Activated effector memory CD4-positive, alpha-beta T cell treated with Interleukin-2 at 50 U/mL for 16 hours (primary cell): ENCODE measurements around the gene ARGFX.
"Not testable (repeated sequence)": the region's sequence is repeated elsewhere in the genome, so short reads cannot be mapped to it uniquely, and the experiment has no call there.

ENCODE experiments used
- DNase-seq: peaks from one replicate; pipeline ENCODE4 v3.0.0-alpha.2; 2020

The ARGFX gene

DNA sequence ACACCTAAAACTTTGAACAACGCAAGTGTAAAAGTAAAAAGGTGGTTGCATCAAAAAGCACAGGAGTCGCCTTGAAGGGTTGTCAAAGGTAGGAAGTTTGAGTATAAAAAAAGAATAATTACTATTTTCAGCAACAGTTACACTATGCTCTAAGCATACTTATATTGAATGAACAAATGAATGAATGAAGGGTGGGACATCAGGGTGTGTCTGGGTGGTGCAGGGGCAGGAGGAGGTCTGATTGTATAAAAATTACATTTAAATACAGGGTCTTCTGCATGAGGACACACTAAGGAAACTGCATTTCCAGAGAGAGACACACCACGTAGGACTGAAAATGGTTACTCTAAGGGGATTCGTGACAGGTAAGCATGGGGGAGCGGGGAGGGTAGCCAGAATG is at the start of gene ARGFX:
Gene ARGFX (plus strand): TSS at position 301 of the 400 bp plus-strand sequence. CDS start 2,765 bp downstream, outside the sequence.
- no peak for DNase-seq

DNA sequence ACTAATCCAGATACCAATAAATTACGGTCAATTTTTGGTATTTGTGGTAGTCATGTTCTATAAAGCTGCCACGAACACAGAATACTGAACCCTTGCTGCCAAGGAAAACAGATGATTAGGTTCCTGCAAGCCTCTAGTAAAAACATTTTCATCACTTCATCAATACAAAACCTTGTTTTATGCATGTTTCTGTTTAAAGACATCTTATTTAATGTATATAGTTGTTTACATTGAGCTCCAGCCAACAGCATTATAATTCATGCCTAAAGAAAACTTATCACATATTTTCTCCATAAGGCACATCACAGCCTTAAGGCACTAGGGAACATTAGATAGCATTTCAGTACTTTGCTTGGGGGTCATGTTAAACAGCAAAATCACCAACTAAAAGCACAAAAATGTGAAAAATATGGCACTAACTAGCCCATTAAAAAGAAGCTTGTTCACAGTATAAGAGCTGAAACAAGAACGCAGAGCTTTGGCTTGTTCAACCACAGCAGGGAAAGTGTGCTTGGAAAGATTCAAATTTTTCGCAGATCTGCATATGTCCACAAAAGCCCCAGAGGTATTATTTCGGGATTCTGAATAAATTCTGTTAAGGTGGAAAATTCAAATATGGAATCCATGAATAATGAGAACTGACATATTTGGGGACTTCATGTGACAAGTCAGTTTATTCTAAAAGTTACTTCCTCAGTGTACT is 49.6 kb upstream of the ARGFX start:
- no peak for DNase-seq

DNA sequence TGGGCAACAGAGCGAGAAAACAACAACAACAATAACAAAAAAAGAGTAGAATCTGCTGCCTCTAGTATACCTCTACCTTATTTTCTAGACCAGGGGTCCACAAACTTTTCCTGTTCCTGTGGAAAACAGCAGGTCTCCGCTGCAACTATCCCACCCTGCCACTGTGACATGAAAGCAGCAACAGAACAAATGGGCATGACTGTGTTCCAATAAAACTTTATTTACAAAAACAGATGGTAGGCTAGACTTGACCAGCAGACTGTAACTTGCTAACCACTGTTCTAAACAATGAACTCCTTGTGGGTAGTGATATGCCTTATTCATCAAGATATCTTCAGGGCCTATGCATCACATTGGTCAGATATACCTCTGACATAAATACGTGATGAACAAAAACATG is 47.2 kb upstream of the ARGFX start:
- DNase-seq = no peak

DNA sequence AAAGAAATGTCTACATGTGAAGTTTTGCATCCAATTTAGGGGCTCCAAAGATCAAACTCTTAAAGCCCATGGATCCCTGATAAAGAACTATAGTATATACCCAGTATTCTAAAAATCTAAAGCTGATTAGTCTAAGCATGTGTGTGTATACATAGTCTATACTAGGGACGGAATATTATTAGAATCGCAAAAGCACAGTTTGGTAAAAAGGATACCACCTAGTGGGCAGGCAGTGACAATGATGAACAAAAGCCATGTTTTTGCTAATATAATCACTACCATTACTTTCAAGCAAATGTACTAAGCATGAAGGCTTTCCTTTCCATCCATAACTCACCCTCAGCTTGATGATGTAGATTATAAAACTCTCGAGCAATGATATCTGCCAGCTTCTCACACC is 38.4 kb upstream of the ARGFX start:
- DNase-seq = no peak

DNA sequence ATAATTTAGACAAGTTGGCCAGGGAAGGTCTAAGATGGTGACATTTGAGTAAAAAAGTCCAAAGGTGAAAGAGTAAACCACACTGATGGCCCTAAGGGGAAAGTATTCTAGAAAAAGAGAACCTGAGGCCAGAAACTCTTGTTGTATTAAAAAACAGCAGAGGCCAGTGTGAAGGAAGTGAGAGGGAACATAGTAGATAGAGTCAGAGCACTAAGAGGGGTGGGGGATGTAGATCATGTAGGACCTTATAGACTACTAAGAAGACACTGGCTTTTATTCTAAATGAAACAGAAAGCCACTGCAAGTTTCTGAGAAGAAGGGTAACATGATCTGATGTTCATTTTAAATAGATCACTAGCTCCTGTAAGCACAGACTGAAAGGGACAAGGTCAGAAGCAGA is 36.5 kb upstream of the ARGFX start:
- DNase-seq = no peak

DNA sequence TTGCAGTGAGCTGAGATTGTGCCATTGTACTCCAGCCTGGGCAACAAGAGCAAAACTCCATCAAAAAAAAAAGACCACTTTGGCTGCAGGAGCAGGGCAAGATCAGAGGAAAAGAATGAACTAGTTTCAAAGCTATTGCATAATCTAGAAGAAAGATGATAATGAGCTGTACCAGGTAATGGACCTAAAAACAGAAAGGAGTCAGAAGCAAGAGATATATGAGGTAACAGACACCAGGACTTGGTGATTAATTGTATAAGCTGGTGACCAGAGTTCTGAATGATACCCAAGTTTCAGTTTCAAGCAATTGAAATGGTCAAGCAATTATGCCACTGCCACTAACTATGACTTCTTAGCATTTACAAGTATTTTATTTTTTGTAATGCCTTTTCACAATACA is 24.8 kb upstream of the ARGFX start:
- no peak for DNase-seq

DNA sequence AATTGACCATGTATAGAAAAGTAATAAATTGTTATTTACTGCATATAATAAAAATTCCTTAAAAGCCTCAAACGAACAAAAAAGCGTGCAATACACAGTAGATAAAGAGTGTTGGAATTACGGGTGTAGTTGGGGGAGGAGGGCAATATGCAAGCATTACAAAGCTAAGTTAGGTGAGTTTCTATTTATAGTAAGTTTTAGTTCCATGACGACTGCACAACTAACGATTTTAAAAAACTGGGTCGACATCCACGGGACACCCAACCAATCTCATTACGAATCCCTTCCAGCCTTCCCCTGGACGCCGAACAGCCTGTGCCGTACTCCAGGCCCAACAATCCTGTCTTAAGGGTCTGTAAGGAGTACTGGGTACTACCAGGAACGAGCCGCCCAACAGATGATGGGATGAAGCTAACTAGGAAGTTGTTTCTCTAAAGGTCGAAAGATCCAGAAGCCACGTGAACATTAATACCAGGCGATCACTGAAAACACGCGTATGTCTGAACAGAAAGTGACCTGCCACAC is 22.6 kb upstream of the ARGFX start:
- DNase-seq = no peak

DNA sequence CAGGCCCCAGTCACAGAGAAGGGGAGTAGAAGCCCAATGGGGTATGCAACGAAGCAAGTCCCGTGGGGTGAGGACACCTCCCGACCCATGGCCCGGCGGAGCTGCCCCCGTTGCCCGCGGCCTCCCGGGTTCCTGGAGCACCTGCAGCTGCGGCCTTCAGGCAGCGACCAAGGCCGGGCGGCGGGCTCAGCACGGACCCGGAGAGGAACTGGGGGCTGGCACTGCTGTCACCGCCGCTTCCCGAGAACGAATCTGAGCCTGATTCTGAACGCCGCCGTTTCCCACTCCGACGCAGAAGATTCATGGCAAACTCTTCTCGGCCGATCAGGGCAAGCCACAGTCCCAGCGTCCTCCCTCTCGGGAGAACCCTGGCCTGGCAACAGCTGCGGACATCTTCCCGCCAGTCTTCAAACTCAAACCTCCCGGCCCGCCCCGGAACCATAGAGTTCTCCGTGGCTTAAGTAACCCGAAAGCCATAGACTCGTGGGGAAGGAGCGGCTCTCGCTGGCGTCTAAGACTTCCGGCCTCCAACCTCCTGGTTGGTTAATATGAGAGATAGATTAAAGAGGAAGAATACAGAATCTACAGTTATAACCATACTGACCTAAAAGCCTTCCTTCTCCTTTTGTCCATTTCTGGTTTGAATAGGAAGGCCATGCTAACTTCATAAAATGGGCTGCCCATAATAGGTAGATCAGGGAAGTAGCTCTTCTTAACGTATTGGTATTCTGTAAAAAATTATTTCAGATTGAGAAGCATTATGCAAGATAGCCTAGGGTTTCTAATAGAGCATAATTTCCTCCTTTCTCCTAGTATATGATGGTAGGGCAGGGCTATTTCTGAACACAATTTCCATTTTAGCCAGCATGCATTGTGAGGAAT is 21.9 kb upstream of the ARGFX start, which contains the start of gene POLQ:
Gene POLQ (minus strand): TSS at position 415 of the 882 bp plus-strand sequence. CDS start 111 bp downstream, at position 304.
- peak; percentile 82 for DNase-seq

DNA sequence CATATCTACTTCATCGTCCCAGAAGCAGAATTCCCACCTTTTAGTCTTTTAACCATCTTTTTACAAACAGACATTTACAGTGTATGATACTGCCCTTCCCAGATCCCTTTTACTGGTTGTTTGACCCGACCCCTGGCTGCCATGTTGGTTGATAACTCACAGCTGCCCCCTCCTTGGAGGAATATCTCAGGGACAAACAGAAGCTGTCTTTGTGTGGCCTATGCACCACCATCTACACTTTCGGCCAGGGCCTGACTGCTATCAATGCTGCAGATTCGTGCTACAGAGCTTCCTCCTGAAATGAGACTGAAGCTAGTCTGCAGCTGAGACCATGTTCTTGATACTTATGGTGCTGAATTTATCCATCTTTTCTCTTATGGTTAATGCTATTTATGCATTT is 15.4 kb upstream of the ARGFX start:
- DNase-seq = no peak

DNA sequence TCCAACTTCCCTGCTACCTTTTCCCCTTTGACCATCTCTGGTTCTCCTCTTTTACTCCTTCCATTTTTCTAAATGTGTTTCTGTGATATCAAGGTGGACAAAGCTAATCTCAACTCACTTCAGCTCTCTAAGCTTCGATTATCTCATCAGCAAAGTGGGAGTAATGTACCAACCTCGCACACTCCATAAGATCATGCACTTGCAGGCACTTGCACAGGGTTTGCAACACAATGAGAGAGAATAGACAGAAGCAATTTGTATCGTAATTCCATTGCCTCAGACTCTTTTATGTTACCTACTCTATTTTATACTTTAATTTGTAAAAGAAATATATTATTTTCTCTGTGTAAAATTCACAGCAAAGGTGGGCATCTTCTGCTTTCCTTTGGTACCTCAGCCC is 15.0 kb upstream of the ARGFX start:
- DNase-seq = no peak

DNA sequence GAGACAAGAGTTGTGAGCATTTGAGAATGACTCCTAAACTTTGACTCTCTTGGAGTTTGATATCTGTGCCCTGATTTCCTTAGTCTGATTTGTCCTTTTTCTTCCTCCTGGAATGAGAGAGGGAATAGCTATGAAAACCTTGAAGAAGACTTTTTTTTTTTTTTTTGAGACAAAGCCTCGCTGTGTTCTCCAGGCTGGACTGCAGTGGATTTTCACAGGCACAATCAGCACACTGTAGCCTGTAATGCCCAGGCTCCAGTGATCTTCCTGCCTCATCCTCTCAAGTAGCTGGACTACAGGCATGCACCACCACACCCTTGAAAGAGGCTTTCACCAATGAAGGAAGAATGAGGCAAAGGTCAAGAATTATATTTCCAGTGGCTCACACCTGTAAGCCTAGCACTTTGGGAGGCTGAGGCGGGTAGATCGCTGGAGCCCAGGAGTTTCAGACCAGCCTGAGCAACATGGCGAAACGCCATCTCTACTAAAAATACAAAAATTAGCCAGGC is 10.3 kb upstream of the ARGFX start:
- no peak for DNase-seq

DNA sequence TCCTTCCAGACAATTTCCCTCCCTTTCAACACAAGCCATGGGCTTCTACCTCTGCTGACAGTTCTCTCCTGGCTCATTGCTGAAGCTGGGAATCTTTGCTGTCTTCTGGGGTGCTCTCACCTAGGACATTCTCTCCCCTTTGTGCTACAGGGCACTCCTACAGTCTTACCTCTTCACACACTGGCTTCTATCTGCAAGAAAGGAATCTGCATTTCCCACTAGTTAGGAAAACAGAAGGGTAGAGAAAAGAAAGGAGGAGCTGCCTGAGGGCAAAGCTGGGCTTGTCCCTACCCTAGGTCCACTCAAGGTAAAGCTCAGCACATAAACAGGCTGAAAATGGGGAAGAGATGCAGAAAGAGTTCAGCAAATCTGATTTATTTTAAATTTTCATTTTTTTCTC is 5.6 kb upstream of the ARGFX start:
- DNase-seq = no peak

DNA sequence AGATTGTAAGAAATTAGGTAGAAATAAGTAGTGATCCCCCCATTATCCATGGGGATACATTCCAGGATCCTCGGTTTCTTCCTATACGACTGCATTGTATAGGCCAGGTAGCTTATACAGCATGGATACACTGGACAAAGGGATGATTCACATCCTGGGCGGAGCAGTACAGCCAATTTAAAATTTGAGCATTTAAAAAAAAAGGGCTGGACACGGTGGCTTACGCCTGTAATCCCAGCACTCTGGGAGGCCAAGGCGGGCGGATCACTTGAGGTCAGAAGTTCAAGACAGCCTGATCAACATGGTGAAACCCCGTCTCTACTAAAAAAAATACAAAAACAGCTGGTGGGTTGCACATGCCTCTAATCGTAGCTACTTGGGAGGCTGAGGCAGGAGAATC is 976 bp upstream of the ARGFX start:
- DNase-seq = no peak

DNA sequence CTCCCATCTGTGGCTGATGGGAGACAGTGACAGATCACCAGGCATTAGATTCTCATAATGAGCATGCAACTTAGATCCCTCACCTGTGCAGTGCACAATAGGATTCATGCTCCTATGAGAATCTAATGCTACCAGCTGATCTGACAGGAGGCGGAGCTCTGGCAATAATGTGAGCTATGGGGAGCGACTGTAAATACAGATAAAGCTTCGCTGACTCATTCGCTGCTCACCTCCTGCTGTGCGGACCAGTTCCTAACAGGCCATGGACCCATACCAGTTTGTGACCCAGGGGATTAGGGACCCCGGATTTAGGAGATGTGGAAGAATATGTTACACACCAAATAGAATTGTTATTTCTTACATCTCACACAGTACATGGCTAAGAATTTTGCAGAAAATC is 6.7 kb downstream of the ARGFX start:
- DNase-seq = no peak

DNA sequence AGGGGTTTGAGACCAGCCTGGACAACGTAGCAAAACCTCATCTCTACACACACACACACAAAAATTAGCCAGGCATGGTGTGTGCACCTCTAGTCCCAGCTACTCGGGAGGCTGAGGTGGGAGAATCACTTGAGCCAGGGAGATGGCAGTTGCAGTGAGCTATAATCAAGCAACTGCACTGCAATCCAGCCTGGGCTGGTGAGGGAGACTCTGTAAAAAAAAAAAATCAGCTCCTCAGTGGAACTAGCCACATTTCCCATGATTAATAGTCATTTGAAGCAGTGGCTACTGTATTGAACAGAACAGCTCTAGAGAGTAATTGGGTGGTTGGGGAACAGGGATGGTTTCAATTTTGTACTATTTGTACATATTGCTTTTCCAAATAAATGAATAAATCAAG is 13.9 kb downstream of the ARGFX start:
- DNase-seq = no peak

DNA sequence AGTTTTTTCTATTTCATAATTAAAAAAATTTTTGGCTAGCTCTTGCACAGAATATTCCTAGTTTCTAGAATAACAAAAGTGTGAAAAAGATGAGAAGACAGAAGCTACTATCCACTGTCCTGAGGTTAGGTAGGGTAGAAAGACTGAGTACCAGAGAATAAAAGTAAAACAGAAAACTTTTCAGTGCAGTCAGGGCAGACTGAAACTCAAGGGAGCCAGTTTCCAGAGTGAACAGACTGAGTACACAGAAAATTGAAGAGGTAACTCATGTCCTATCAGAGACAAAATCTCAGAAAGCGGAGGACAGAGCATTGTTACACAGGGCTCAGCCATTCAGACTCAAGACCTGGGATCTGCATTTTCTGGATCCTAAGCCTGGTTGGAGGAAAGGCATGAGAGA is 16.7 kb downstream of the ARGFX start:
- no peak for DNase-seq

DNA sequence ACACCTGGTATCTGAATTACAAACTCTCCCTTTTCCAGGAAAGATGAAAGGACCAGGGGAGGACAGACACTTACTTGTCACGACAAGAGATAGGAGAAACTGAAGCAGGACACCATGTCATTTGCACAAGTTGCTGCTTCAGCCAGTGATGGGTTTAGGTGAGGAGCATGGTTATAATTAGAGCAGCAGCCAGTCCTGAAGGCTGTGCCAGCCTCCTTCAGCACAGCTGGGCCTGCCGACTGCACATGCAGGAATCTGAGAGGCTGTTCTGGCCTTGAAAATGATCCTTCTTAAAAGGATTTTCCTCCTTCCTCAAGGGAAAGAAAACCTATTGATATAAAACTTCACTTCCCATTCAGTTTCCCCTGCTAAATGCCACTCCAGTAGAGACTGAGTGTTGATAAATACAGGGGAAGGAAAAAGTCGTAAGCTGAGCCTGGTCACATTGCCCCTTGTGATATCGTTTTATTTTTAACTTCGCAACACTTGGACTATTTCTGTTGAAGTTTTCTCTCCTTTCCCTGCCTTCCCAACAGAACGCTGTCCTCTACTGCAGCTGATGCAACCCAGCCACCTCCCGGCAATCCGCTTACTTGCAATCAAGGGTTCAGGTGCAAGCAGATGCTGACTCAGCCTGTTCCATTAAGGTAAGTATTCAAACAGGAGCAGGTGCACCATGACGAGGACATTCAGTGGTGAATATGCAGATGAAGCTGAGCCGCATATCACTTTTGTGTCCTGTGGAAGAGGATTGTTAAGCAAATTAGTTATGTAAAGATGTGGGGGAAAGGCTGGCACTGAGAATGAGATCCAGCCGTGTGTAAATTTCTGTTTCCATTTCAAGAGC is 25.3 kb downstream of the ARGFX start, which contains the start of gene FBXO40:
Gene FBXO40 (plus strand): TSS at position 524 of the 847 bp plus-strand sequence. CDS start 27,197 bp downstream, outside the sequence.
- DNase-seq = no peak

DNA sequence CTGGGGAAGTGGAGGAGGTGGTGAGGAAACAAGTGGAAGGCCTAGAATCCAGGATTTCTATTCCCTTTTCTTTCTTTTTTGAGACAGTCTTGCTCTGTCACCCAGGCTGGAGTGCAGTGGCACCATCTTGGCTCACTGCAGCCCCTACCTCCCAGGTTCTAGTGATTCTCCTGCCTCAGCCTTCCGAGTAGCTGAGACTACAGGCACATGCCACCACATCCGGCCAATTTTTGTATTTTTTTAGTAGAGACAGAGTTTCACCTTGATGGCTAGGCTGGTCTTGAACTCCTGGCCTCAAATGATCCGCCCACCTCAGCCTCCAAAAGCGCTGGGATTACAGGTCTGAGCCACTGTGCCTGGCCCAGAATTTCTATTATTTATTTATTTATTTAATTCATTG is 26.1 kb downstream of the ARGFX start:
- not testable (repeated sequence) for DNase-seq

DNA sequence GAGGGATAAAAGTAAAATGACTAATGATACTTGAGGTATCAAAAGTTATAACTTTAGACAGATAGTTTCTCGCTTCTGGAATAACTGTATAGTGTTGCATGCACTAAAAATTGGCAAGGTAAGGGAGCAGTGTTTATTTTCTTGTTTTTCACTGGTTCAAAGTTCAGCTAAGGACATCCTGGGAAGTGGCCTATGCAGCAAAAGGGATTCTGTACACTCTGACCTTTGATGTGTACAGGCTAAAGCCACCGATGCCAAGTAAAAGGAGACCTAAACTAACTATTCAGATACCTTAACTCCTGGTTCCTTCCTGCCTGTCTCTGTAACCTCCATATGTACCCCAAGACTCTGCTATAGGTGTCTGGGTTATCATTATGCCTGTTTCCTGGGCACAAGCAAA is 27.1 kb downstream of the ARGFX start:
- DNase-seq = no peak

DNA sequence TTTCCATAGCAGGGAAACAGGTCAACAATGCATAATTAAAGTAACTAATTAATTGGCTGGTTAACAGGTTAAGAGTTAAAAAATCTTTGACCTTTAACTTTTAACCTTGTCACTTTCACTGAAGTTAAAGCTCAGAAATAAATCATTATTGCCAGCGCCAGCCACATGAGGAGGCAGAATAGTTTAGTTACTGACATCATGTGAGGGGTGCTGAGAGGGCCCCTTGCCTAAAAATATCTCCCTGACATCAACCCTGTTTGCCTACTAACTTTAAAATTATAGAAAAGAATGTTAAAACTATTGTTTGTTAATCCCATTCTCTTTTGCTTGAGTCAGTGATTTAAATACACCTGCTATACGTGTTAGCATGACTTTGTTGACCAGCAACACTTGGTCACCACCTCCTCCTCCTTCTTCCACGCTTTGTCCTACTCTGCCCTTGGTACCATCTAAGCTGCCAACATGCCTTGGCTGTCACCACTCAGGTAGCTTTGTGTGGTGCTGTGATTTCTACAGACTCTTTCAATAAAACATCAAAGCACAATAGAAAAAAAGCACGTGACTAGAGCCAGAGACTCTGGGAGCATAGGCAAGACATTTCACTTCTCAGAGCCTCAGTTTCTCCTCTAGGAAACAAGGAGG is 28.1 kb downstream of the ARGFX start:
- DNase-seq = no peak

DNA sequence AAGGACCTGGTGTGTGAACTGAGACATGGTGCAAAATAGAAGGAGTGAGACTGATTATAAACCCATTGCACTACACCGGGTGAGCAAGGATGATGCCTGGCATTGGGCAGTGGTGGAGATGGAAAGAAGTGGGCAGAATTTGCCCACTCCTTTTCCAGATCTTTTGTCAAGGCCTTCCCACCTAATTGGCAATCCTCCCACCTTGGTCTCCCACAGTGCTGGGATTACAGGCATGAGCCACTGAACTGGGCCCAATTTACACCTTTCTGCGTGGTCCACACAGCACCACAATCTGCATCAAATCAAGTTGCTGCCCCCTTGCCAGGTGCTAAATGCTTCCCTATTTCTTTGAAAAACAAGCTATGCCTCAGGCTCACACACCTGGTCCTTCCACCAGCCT is 30.8 kb downstream of the ARGFX start:
- DNase-seq = no peak

DNA sequence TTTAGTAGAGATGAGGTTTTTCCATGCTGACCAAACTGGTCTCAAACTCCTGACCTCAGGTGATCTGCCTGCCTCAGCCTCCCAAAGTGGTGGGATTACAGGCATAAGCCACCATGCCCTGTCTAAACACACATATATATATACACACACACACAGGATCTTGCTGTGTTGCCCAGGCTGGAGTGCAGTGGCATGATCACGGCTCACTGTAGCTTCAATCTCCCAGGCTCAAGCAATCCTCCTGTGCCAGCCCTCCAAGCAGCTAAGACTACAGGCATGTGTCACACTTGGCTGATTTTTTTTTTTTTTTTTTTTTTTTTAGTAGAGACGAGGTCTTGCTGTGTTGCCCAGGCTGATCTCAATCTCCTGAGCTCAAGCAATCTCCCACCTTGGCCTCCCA is 32.2 kb downstream of the ARGFX start:
- not testable (repeated sequence) for DNase-seq
